ELR (cell line): Measurements from ENCODE around the gene IGSF22.
A peak's percentile ranks its signal among the peaks of the same experiment; 100 is the strongest.
"Not testable (repeated sequence)": the region's sequence is repeated elsewhere in the genome, so short reads cannot be mapped to it uniquely, and the experiment has no call there.

Experiments
- DNase-seq: peaks from one replicate; pipeline ENCODE4 v3.0.0-alpha.2; 2015; ENCODE audit warnings: low read depth

Gene IGSF22

GRCh38 chr11:18691467-18692140, 34.4 kb downstream of the IGSF22 start:
- not testable (repeated sequence) for DNase-seq

GRCh38 chr11:18684267-18684666, 41.7 kb downstream of the IGSF22 start:
- DNase-seq: no peak

GRCh38 chr11:18682466-18682865, 43.5 kb downstream of the IGSF22 start:
- no peak for DNase-seq

GRCh38 chr11:18681949-18682348, 44.0 kb downstream of the IGSF22 start:
- peak; percentile 50 for DNase-seq

- no peak for DNase-seq
Measured at GRCh38 chr11:18677560-18677959, 48.4 kb downstream of the IGSF22 start.

- no peak for DNase-seq
Measured at GRCh38 chr11:18676803-18677202, 49.2 kb downstream of the IGSF22 start.

GRCh38 chr11:18672209-18672608, 53.8 kb downstream of the IGSF22 start:
- peak; percentile 80 for DNase-seq

- DNase-seq: no peak
Measured at GRCh38 chr11:18671246-18671645, 54.7 kb downstream of the IGSF22 start.

- no peak for DNase-seq
Measured at GRCh38 chr11:18669711-18670110, 56.3 kb downstream of the IGSF22 start.

GRCh38 chr11:18669219-18669596, 56.8 kb downstream of the IGSF22 start:
- DNase-seq: peak; percentile 67

GRCh38 chr11:18668131-18668530, 57.9 kb downstream of the IGSF22 start:
- DNase-seq: no peak

- not testable (repeated sequence) for DNase-seq
Measured at GRCh38 chr11:18665353-18665872, 60.6 kb downstream of the IGSF22 start.

- DNase-seq: no peak
Measured at GRCh38 chr11:18657673-18658072, 68.3 kb downstream of the IGSF22 start.
